DND-41 (cell line): ENCODE results near the gene PCDHB16.
A peak's percentile ranks its signal among the peaks of the same experiment; 100 is the strongest.
"Not testable (repeated sequence)": the region's sequence is repeated elsewhere in the genome, so short reads cannot be mapped to it uniquely, and the experiment has no call there.

ENCODE experiments used
- ATAC-seq: fragments of 200-7000 bp; cut with Tn5 transposase; 3 replicates; pipeline ENCODE4 v1.9.1; 2021; ENCODE audit warnings: low read depth; ENCODE audit not compliant: insufficient read depth
- DNase-seq: peaks from one replicate; pipeline ENCODE4 v3.0.0-alpha.2; 2020
- H2AFZ ChIP-seq: 2 replicates; pipeline ENCODE4 v1.6.0; 2012; ENCODE audit warnings: low read depth, low read length
- H3K27ac ChIP-seq: 2 replicates; pipeline ENCODE4 v1.5.1; 2012; ENCODE audit warnings: low read length, inconsistent platforms
- H3K27me3 ChIP-seq: fragments of 200-600 bp; sonication (generic); 2 replicates; pipeline ENCODE4 v1.6.0; 2012; ENCODE audit warnings: low read length, mild to moderate bottlenecking, inconsistent platforms; ENCODE audit not compliant: insufficient read depth, poor library complexity
- H3K36me3 ChIP-seq: 2 replicates; pipeline ENCODE4 v1.5.1; 2012; ENCODE audit warnings: low read length, inconsistent platforms; ENCODE audit not compliant: insufficient read depth
- H3K4me1 ChIP-seq: 2 replicates; pipeline ENCODE4 v1.5.1; 2012; ENCODE audit warnings: mild to moderate bottlenecking, low read length; ENCODE audit not compliant: insufficient read depth
- H3K4me2 ChIP-seq: 2 replicates; pipeline ENCODE4 v1.6.0; 2012; ENCODE audit warnings: mild to moderate bottlenecking, moderate library complexity, low read length, inconsistent platforms; ENCODE audit not compliant: insufficient read depth
- H3K4me3 ChIP-seq, 2 experiments: fragments of 200-600 bp in 1 of 2; shearing (Covaris generic) in 1 of 2; 2 replicates each; pipeline ENCODE4 v1.5.1; 2012 to 2016; ENCODE audit warnings: inconsistent platforms in 2 of 2, low read length in 2 of 2, mild to moderate bottlenecking in 2 of 2, low read depth in 1 of 2, moderate library complexity in 1 of 2
- H3K79me2 ChIP-seq: 2 replicates; pipeline ENCODE4 v1.6.0; 2012; ENCODE audit warnings: low read length, inconsistent platforms; ENCODE audit not compliant: insufficient read depth
- H3K9ac ChIP-seq: 2 replicates; pipeline ENCODE4 v1.6.0; 2012; ENCODE audit warnings: low read depth, mild to moderate bottlenecking, inconsistent platforms, low read length, moderate library complexity
- H3K9me3 ChIP-seq: 2 replicates; pipeline ENCODE4 v1.5.1; 2012; ENCODE audit warnings: low read length, moderate library complexity, mild to moderate bottlenecking, inconsistent platforms; ENCODE audit not compliant: insufficient read depth, severe bottlenecking
- H4K20me1 ChIP-seq: 2 replicates; pipeline ENCODE4 v1.6.0; 2012; ENCODE audit warnings: low read length; ENCODE audit not compliant: insufficient read depth
- CTCF ChIP-seq: IDR thresholded peaks from 2 replicates; pipeline ENCODE4 v1.5.1; 2012; ENCODE audit warnings: borderline replicate concordance, low read length, moderate library complexity, mild to moderate bottlenecking; ENCODE audit not compliant: poor library complexity, severe bottlenecking; ENCODE audit errors: extremely low read depth
- EZH2 ChIP-seq: IDR thresholded peaks from 3 replicates; pipeline ENCODE4 v1.6.1; 2012; ENCODE audit warnings: borderline replicate concordance, low read depth, mild to moderate bottlenecking, moderate library complexity, low read length, inconsistent platforms; ENCODE audit not compliant: severe bottlenecking

The PCDHB16 gene

GRCh38 chr5:141155540-141156374 lies 26.4 kb upstream of the PCDHB16 start:
- H3K27me3 ChIP-seq = no peaks in the 10 kb centered on the region
- no peaks in the 10 kb centered on the region for H3K79me2 ChIP-seq
- H3K36me3 ChIP-seq = no peaks in the 10 kb centered on the region
- no peak overlapping the region for H3K4me3 ChIP-seq
- H2AFZ ChIP-seq = no peak overlapping the region
- no peaks in the 10 kb centered on the region for H3K9me3 ChIP-seq
- TF ChIP-seq EZH2 (no peak), CTCF (no peak)
- no peak overlapping the region for H3K27ac ChIP-seq
- H3K9ac ChIP-seq = no peak overlapping the region
- DNase-seq = no peak
- no peak for ATAC-seq
- H3K4me2 ChIP-seq = no peak overlapping the region
- H3K4me1 ChIP-seq = no peaks in the 10 kb centered on the region
- no peaks in the 10 kb centered on the region for H4K20me1 ChIP-seq

DNA sequence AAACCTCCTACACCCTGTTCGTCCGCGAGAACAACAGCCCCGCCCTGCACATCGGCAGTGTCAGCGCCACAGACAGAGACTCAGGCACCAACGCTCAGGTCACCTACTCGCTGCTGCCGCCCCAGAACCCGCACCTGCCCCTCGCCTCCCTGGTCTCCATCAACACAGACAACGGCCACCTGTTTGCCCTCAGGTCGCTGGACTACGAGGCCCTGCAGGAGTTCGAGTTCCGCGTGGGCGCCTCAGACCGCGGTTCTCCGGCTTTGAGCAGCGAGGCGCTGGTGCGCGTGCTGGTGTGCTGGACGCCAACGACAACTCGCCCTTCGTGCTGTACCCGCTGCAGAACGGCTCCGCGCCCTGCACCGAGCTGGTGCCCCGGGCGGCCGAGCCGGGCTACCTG lies 24.8 kb upstream of the PCDHB16 start:
- ATAC-seq = not testable (repeated sequence)

DNA sequence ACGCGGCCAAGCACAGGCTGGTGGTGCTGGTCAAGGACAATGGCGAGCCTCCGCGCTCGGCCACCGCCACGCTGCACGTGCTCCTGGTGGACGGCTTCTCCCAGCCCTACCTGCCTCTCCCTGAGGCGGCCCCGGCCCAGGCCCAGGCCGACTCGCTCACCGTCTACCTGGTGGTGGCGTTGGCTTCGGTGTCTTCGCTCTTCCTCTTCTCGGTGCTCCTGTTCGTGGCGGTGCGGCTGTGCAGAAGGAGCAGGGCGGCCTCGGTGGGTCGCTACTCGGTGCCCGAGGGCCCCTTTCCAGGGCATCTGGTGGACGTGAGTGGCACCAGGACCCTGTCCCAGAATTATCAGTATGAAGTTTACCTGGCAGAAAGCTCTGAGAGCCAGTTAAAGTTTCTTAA lies 24.3 kb upstream of the PCDHB16 start:
- DNase-seq, H2AFZ ChIP-seq, H3K36me3 ChIP-seq, H3K79me2 ChIP-seq, H3K27ac ChIP-seq, ATAC-seq, H3K4me2 ChIP-seq, H4K20me1 ChIP-seq, H3K9ac ChIP-seq, H3K27me3 ChIP-seq, H3K9me3 ChIP-seq, H3K4me3 ChIP-seq, H3K4me1 ChIP-seq: not testable (repeated sequence)

More for the DNA sequence above, 24.8 kb upstream of the PCDHB16 start:
- H3K27ac ChIP-seq, H3K9ac ChIP-seq, H3K4me2 ChIP-seq, H2AFZ ChIP-seq, H3K4me3 ChIP-seq, H4K20me1 ChIP-seq, DNase-seq, H3K9me3 ChIP-seq, H3K79me2 ChIP-seq, H3K27me3 ChIP-seq, H3K4me1 ChIP-seq, H3K36me3 ChIP-seq: not testable (repeated sequence)

DNA sequence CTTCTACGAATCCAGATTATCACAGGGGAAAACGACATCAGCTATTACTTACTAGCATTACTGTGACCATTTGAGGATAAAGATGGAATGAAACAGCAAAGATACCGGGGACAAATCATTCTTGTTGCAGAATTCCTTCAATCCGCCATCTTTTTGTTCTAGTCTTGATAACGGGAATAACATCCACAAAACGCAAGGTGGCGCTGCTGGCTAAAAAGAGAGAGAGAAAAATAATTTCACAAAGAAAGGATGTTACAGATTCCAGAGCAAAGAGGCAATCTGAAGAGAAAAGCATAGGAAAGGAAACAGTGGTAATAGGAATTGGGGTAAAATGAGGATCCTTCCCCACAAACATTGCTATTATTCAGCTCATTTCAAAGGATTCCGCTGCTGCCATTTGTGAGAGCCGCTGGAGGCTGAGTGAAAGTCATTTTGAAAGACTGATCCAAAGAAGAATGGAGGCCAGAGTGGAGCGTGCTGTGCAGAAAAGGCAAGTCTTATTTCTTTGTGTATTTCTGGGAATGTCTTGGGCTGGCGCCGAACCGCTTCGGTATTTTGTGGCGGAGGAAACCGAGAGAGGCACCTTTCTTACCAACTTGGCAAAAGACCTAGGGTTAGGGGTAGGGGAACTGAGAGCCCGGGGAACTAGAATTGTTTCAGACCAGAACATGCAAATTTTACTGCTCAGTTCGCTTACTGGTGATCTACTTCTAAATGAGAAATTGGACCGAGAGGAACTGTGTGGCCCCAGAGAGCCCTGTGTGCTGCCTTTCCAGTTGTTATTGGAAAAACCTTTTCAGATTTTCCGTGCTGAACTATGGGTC lies 9.6 kb upstream of the PCDHB16 start, which contains the start of gene PCDHB7:
TSS of gene PCDHB7 (plus strand) at position 264 of the 824 bp plus-strand sequence. CDS start at position 456, 192 bp downstream.
- H3K9ac ChIP-seq = no peak within 1 kb of the TSS
- no peak within 1 kb of the TSS for H3K27ac ChIP-seq
- ATAC-seq (no peak), DNase-seq (peak; percentile 42)
- H3K4me2 ChIP-seq = no peak within 1 kb of the TSS
- no peaks in the 10 kb centered on the region for H4K20me1 ChIP-seq
- no peak within 1 kb of the TSS for H3K4me3 ChIP-seq
- H3K4me1 ChIP-seq = no peaks in the 10 kb centered on the region
- H3K79me2 ChIP-seq = no peaks in the 10 kb centered on the region
- H2AFZ ChIP-seq = peak within 1 kb of the TSS; percentile 42; the same call in 1 of the 2 replicates
- no peaks in the 10 kb centered on the region for H3K9me3 ChIP-seq
- no peaks in the 10 kb centered on the region for H3K36me3 ChIP-seq
- TF ChIP-seq EZH2 = no peak
- peak; percentile 73 for TF ChIP-seq CTCF
- peaks cover 8% of the 10 kb centered on the region for H3K27me3 ChIP-seq

DNA sequence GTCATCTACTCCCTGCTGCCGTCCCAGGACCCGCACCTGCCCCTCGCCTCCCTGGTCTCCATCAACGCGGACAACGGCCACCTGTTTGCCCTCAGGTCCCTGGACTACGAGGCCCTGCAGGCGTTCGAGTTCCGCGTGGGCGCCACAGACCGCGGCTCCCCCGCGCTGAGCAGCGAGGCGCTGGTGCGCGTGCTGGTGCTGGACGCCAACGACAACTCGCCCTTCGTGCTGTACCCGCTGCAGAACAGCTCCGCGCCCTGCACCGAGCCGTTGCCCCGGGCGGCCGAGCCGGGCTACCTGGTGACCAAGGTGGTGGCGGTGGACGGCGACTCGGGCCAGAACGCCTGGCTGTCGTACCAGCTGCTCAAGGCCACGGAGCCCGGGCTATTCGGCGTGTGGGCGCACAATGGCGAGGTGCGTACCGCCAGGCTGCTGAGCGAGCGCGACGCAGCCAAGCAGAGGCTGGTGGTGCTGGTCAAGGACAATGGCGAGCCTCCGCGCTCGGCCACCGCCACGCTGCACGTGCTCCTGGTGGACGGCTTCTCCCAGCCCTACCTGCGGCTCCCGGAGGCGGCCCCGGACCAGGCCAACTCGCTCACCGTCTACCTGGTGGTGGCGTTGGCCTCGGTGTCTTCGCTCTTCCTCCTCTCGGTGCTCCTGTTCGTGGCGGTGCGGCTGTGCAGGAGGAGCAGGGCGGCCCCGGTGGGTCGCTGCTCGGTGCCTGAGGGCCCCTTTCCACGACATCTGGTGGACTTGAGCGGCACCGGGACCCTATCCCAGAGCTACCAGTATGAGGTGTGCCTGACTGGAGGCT lies 7.7 kb upstream of the PCDHB16 start:
- not testable (repeated sequence) for ATAC-seq, H3K36me3 ChIP-seq, H3K9ac ChIP-seq, H3K4me3 ChIP-seq, DNase-seq, H3K9me3 ChIP-seq, H4K20me1 ChIP-seq, H3K27ac ChIP-seq, H3K4me1 ChIP-seq, H3K79me2 ChIP-seq, H2AFZ ChIP-seq, H3K27me3 ChIP-seq, H3K4me2 ChIP-seq
